Measurements from ENCODE around the gene TBCEL.

TBCEL gene

DNA sequence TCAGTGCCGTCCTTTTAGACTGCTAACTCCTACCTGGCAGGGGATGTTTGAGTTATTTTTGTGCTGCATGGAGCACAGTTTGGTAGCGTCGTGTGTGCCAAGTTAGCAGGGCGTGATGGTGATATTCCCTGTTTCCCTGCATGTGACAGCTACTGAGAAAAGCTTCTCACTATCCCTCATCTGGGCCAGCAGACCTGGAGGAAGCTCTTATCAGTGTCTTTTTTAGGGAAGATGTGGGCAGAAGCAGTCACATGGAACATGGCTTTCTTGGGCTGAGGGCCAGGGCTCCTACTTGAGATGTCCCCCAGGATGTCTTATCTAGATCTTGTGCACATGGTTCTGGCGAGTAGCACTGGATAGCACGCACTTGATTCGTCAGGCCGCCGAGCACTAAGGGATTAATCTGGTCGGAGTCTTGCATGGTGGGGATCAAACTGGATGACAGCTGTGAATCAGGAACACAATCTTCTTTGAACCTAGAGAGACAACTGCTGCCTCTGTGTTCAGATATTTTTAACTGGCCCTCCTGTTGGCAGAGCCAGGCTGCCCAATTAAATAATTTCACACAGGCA is 110.9 kb downstream of the TBCEL start:
- H3K36me3 ChIP-seq (ENCODE audit: control insufficient read depth, insufficient read depth, low read length): no peaks in the 10 kb centered on the region
- no peaks in the 10 kb centered on the region; the same call in 1 of the 2 replicates for H3K4me1 ChIP-seq (ENCODE audit: control insufficient read depth, insufficient read depth, low read length)
- DNase-seq (ENCODE audit: low read depth, low spot score): no peak
- no peaks in the 10 kb centered on the region for H3K9me3 ChIP-seq (ENCODE audit: control insufficient read depth, insufficient read depth, low read length)
- H3K27me3 ChIP-seq (ENCODE audit: control insufficient read depth, insufficient read depth, low read length): no peaks in the 10 kb centered on the region
- H3K4me3 ChIP-seq (ENCODE audit: low read length): no peak overlapping the region
- WGBS (ENCODE audit: insufficient coverage, insufficient read length): no CpG with 5 or more reads among the region's 10 CpGs
- H3K27ac ChIP-seq (ENCODE audit: low read length): no peak overlapping the region

DNA sequence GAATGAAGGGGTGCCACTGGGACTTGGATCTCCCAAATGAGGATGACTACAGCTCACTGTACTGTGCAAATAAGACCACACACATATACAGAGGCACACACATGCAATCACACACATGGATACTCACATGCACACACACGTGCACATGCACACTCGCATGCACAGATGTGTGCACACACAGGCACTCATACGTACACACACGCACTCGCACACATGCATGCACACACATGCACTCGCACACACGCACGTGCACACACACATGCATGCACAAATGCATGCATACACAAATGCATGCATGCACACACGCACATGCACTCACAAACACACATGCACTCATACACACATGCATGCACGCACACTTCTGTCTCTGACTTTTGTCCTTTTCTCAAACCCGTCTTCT is 113.1 kb downstream of the TBCEL start:
- Histone ChIP-seq H3K36me3 (ENCODE audit: control insufficient read depth, insufficient read depth, low read length) (no peaks in the 10 kb centered on the region), H3K27ac (ENCODE audit: low read length) (no peak overlapping the region), H3K27me3 (ENCODE audit: control insufficient read depth, insufficient read depth, low read length) (no peaks in the 10 kb centered on the region), H3K9me3 (ENCODE audit: control insufficient read depth, insufficient read depth, low read length) (no peaks in the 10 kb centered on the region), H3K4me3 (ENCODE audit: low read length) (no peak overlapping the region), H3K4me1 (ENCODE audit: control insufficient read depth, insufficient read depth, low read length) (no peaks in the 10 kb centered on the region; the same call in 1 of the 2 replicates)
- DNase-seq (ENCODE audit: low read depth, low spot score): no peak
- WGBS (ENCODE audit: insufficient coverage, insufficient read length): no CpG with 5 or more reads among the region's 11 CpGs

DNA sequence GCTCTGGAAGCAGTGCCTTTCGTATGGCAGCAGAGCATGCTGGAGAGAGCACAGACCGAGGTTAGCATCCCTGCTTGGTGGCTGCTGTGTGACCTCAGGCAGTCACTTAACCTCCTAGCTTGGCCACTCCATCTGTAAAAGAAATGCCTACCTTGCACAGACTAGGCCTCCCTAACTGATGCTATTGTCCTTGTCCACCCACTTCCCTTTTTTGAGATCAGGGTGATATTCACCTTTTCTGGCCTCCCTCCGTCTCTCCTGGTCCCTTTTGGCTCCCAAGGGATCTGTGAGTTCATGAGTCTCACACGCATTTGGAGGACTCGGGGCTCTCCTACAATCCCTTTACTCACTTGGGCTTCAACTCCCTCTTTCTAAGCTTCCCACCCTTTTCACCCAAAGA is 114.4 kb downstream of the TBCEL start:
- WGBS (ENCODE audit: insufficient coverage, insufficient read length): no CpG with 5 or more reads among the region's 5 CpGs
- no peaks in the 10 kb centered on the region for H3K9me3 ChIP-seq (ENCODE audit: control insufficient read depth, insufficient read depth, low read length)
- no peak overlapping the region for H3K4me3 ChIP-seq (ENCODE audit: low read length)
- no peaks in the 10 kb centered on the region for H3K27me3 ChIP-seq (ENCODE audit: control insufficient read depth, insufficient read depth, low read length)
- no peaks in the 10 kb centered on the region; the same call in 1 of the 2 replicates for H3K4me1 ChIP-seq (ENCODE audit: control insufficient read depth, insufficient read depth, low read length)
- H3K27ac ChIP-seq (ENCODE audit: low read length): no peak overlapping the region
- H3K36me3 ChIP-seq (ENCODE audit: control insufficient read depth, insufficient read depth, low read length): no peaks in the 10 kb centered on the region
- no peak for DNase-seq (ENCODE audit: low read depth, low spot score)

DNA sequence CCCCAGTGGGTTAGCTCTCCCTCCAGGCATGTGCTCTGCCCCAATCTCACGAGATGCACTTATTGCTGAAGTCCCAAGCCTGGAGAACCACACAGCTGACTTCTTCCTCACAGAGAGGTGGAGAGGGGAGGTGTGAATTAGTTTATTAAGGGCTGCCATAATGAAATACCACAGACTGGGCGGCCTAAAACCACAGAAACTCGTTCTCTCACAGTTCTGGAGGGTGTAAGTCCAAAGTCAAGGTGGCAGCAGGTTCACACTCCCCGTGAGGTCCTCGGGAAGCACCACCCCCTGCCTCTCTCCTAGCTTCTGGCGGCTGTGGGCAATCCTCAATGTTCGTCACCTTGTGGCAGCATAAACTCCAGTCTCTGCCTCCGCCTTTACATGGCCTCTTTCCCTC is 116.5 kb downstream of the TBCEL start:
- WGBS (ENCODE audit: insufficient coverage, insufficient read length): no CpG with 5 or more reads among the region's 8 CpGs
- Histone ChIP-seq H3K9me3 (ENCODE audit: control insufficient read depth, insufficient read depth, low read length) (no peaks in the 10 kb centered on the region), H3K27ac (ENCODE audit: low read length) (no peak overlapping the region), H3K27me3 (ENCODE audit: control insufficient read depth, insufficient read depth, low read length) (no peaks in the 10 kb centered on the region), H3K36me3 (ENCODE audit: control insufficient read depth, insufficient read depth, low read length) (no peaks in the 10 kb centered on the region), H3K4me3 (ENCODE audit: low read length) (no peak overlapping the region), H3K4me1 (ENCODE audit: control insufficient read depth, insufficient read depth, low read length) (no peaks in the 10 kb centered on the region; the same call in 1 of the 2 replicates)
- no peak for DNase-seq (ENCODE audit: low read depth, low spot score)
